Ectodermal cell (in vitro differentiated cells): ENCODE data around the gene U2AF1L4.

ENCODE experiments used
- H3K27ac ChIP-seq: 2 replicates; pipeline ENCODE4 v1.7.0; 2013; ENCODE audit warnings: mild to moderate bottlenecking, low read depth, low read length; ENCODE audit not compliant: insufficient read depth, poor library complexity, severe bottlenecking
- H3K27me3 ChIP-seq: 2 replicates; pipeline ENCODE4 v1.7.0; 2013; ENCODE audit warnings: mild to moderate bottlenecking, low read length; ENCODE audit not compliant: insufficient read depth, control insufficient read depth, poor library complexity, severe bottlenecking
- H3K36me3 ChIP-seq: one replicate; pipeline ENCODE4 v1.7.0; 2013; ENCODE audit warnings: low read length; ENCODE audit not compliant: control insufficient read depth, insufficient read depth
- H3K4me1 ChIP-seq: one replicate; pipeline ENCODE4 v1.7.0; 2013; ENCODE audit warnings: low read length; ENCODE audit not compliant: control insufficient read depth, insufficient read depth
- H3K4me3 ChIP-seq: 2 replicates; pipeline ENCODE4 v1.7.0; 2013; ENCODE audit warnings: low read depth, low read length, control low read depth; ENCODE audit not compliant: insufficient read depth
- H3K9me3 ChIP-seq: 2 replicates; pipeline ENCODE4 v1.7.0; 2013; ENCODE audit warnings: mild to moderate bottlenecking, low read length, moderate library complexity; ENCODE audit not compliant: control insufficient read depth
- WGBS, 2 experiments: methylation state at CpG; one replicate each; pipeline ENCODE4 v1.1.7; 2013; ENCODE audit warnings: missing lambda C conversion rate in 2 of 2; 5-methylcytosine and 5-hydroxymethylcytosine counted together

Gene U2AF1L4

DNA sequence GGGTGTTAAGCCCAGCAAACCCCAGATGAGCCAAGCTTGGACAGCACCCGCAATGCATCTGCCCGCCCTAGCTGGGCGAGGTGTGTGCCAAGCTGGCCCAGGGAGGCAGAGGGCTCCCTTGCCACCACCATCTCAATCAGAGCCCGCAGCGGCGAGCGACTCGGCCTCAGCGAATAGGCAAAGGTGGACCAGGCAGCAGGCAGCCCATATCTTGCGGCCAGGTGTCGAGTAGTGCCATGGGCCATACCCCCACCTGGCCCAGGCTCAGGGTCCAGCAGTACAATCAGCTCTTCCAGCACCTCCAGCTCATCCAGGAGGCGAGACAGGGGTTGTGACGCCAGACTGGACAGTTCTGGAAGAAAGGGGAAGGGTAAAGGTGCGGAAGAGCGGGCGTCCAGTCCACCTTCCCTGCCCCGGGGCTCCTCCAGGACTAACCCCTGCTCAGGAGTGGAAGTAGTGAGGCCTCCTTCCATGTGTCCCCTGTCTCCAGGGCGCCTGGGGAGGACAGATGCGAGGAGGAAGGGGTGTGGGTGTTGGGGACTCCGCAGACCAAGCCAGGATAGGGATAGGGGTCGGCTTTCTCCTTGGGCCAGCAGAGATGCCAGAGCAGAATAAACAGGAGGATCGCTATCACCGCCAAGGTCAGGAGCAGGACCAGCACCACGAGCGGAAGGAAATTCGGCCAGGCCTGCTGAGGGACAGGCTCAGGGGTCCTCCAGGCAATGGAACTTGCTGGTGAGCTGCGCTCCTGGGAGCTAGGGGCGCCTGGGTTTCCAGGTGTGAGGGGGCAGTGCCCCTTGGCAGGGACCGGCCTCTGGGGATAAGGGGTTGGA lies 5.7 kb downstream of the U2AF1L4 start:
- Histone ChIP-seq H3K36me3 (peaks cover 13% of the 10 kb centered on the region), H3K4me1 (peaks cover 16% of the 10 kb centered on the region), H3K27me3 (no peaks in the 10 kb centered on the region), H3K27ac (no peak overlapping the region), H3K4me3 (peak overlapping the region; percentile 77), H3K9me3 (no peaks in the 10 kb centered on the region)
- WGBS, 2 experiments: 86% methylated on average over 29 of the region's 29 CpGs

DNA sequence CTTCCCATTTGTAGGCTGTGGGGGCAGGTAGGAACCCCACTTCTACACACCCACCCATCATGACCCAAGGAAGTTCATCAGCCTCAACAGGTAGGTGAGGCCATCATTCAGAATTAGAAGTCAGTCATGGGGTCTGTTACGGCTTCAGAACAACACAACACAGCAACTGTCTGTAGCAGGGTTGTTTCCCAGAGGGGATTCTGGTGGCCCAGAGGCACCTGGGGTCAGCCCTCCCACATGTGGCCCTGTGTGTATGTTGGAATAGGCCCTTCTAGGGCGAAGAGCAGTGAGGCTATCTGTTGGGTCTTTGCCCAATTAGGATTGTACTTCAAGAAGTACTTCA lies 6.4 kb downstream of the U2AF1L4 start:
- Histone ChIP-seq H3K4me3 (no peak overlapping the region), H3K36me3 (peaks cover 19% of the 10 kb centered on the region), H3K27ac (no peak overlapping the region), H3K27me3 (no peaks in the 10 kb centered on the region), H3K9me3 (no peaks in the 10 kb centered on the region), H3K4me1 (peaks cover 10% of the 10 kb centered on the region)
- WGBS, 2 experiments: 93 to 95% methylated on average over 2 of the region's 2 CpGs

DNA sequence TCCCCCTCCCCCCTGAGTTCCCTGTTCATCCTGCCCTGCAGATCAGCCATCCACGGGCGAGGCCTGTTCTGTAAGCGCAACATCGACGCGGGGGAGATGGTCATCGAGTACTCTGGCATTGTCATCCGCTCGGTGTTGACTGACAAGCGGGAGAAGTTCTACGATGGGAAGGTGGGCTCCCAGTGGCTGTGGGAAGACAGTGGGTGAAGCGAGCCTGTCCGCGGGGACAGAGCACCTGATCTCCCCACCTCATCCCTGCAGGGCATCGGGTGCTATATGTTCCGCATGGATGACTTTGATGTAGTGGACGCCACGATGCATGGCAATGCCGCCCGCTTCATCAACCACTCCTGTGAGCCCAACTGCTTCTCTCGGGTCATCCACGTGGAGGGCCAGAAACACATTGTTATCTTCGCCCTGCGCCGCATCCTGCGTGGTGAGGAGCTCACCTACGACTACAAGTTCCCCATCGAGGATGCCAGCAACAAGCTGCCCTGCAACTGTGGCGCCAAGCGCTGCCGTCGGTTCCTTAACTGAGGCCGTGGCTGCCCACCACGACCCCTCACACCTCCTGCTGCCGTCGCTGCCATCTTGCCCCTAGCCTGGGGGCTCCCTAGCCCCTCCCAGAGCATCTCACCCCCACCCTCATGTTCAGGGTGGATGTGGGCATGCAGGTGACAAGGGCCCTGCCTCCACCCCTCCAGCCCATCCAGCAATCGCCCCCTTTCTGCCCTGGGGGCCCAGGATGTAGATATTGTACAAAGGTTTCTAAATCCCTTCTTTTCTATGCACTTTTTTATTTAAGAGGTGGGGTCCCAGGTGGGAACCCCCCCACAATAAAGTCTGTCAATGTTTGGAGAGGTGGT lies 7.0 kb downstream of the U2AF1L4 start:
- 96% methylated on average over 37 of the region's 37 CpGs for WGBS, 2 experiments
- no peak overlapping the region for H3K4me3 ChIP-seq
- peaks cover 20% of the 10 kb centered on the region for H3K36me3 ChIP-seq
- H3K27ac ChIP-seq: no peak overlapping the region
- no peaks in the 10 kb centered on the region for H3K27me3 ChIP-seq
- H3K4me1 ChIP-seq: peaks cover 9% of the 10 kb centered on the region
- no peaks in the 10 kb centered on the region for H3K9me3 ChIP-seq

DNA sequence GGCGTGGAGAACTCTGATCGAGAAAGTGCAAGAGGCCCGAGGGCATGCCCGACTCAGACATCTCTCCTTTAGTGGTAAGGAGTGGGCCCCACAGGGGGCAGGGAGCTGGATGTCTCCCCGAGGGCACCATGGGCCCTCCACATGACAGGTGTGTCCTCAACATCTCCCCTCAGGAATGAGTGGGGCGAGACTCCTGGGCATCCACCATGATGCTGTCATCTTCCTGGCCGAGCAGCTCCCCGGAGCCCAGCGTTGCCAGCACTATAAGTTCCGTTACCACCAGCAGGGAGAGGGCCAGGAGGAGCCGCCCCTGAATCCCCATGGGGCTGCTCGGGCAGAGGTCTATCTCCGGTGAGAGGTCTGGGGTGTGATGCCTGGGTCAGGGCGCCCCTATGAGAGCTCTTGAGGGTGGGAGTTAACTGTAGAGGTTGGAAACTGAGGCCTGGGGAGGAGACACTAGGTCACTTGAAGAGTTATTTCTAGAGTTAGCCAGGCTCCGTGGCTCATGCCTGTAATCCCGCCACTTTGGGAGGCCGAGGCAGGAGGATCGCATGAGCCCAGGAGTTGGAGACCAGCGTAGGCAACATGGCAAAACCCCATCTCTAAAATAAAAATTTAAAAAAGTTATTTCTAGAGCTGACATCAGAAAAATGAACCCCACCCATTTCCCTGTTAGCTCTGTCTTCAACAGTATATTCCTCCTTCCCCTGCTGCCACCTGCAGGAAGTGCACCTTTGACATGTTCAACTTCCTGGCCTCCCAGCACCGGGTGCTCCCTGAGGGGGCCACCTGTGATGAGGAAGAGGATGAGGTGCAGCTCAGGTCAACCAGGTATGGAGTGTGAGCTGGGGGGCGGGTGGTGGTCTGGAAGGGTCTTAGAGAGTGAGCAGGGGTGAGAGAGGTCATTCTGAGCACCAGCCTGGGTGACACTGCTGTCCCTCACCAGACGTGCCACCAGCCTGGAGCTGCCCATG lies 8.0 kb downstream of the U2AF1L4 start:
- Histone ChIP-seq H3K4me3 (no peak overlapping the region), H3K27ac (no peak overlapping the region), H3K36me3 (peaks cover 25% of the 10 kb centered on the region), H3K27me3 (no peaks in the 10 kb centered on the region), H3K4me1 (peaks cover 9% of the 10 kb centered on the region), H3K9me3 (no peaks in the 10 kb centered on the region)
- WGBS, 2 experiments: 93 to 94% methylated on average over 22 of the region's 22 CpGs

DNA sequence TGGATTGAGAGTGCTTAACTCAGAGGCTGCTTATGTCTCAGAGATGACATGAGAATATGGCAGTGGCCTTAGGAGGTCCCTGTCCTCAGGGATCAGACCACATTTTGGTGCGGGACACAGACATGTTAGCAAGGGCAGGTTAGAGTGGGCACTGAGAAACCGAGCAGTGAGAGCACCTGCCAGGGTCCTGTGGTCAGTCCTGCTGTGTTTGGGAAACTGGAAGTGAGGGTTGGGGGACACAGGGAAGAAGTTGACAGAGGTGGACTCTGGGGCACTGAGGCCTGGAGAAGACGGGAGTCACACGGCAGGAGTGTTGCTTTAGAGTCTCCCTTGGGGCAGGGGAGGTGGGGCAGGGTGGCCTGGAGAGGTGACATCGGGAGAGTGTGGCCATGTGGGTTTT lies 10.3 kb downstream of the U2AF1L4 start:
- H3K27ac ChIP-seq: no peak overlapping the region
- H3K27me3 ChIP-seq: no peaks in the 10 kb centered on the region
- H3K9me3 ChIP-seq: no peaks in the 10 kb centered on the region
- no peak overlapping the region for H3K4me3 ChIP-seq
- peaks cover under 1% of the 10 kb centered on the region for H3K4me1 ChIP-seq
- H3K36me3 ChIP-seq: peaks cover 36% of the 10 kb centered on the region
- WGBS, 2 experiments: 93 to 96% methylated on average over 5 of the region's 5 CpGs

DNA sequence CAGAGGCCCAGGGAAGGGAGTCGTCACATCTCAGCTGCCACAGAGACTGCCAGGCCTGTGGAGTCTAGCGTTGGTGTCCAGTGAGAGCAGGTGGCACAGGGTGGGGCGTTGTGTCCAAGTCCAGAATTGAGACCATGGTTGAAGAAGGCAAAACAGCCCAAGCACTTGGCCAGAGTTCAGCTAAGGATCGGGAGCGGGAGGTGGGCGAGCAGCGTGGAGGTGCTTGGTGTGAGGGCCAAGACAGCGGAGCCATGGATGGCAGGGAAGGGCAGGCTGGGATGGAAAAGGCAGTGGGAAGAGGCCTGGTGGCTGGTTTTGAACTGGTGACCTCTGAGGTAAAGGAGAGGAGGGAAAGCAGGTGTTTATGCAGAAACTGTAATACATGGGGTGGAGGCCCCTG lies 10.9 kb downstream of the U2AF1L4 start:
- peaks cover 40% of the 10 kb centered on the region for H3K36me3 ChIP-seq
- no peaks in the 10 kb centered on the region for H3K27me3 ChIP-seq

DNA sequence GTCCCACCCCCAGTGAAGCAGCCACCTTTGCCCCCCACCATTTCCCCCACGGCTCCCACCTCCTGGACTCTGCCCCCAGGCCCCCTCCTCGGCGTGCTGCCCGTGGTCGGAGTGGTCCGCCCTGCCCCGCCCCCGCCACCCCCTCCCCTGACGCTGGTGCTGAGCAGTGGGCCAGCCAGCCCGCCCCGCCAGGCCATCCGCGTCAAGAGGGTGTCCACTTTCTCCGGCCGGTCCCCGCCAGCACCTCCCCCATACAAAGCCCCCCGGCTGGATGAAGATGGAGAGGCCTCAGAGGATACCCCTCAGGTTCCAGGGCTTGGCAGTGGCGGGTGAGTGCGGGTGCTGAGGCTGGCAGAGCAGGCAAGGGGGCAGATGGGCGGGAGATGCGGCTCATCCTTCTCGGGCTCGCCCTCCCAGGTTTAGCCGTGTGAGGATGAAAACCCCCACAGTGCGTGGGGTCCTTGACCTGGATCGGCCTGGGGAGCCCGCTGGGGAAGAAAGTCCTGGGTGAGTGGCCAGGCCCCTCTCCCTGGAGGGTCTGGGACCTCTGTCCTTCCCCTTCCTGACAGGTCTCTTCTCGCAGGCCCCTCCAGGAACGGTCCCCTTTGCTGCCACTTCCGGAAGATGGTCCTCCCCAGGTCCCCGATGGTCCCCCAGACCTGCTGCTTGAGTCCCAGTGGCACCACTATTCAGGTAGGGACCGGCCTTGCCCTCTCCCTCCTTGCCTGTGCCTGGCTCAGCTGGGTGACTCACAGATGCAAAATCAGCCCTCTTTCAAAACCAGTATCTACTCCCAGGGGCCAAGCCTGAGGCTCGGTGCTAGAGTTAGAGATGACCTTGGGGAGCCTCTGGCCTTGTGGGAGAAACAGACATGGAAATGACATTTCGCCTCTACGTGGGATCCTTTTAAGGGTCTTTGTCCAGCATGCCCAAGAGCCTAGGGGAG lies 11.8 kb downstream of the U2AF1L4 start:
- H3K27ac ChIP-seq: no peak overlapping the region
- no peaks in the 10 kb centered on the region for H3K9me3 ChIP-seq
- no peak overlapping the region for H3K4me3 ChIP-seq
- 93 to 96% methylated on average over 35 of the region's 35 CpGs for WGBS, 2 experiments
- H3K36me3 ChIP-seq: peaks cover 48% of the 10 kb centered on the region
- no peaks in the 10 kb centered on the region for H3K4me1 ChIP-seq
- no peaks in the 10 kb centered on the region for H3K27me3 ChIP-seq

More for the DNA sequence above, 10.9 kb downstream of the U2AF1L4 start:
- WGBS, 2 experiments: 95 to 97% methylated on average over 8 of the region's 8 CpGs
- Histone ChIP-seq H3K27ac (no peak overlapping the region), H3K4me3 (no peak overlapping the region), H3K9me3 (no peaks in the 10 kb centered on the region), H3K4me1 (no peaks in the 10 kb centered on the region)

DNA sequence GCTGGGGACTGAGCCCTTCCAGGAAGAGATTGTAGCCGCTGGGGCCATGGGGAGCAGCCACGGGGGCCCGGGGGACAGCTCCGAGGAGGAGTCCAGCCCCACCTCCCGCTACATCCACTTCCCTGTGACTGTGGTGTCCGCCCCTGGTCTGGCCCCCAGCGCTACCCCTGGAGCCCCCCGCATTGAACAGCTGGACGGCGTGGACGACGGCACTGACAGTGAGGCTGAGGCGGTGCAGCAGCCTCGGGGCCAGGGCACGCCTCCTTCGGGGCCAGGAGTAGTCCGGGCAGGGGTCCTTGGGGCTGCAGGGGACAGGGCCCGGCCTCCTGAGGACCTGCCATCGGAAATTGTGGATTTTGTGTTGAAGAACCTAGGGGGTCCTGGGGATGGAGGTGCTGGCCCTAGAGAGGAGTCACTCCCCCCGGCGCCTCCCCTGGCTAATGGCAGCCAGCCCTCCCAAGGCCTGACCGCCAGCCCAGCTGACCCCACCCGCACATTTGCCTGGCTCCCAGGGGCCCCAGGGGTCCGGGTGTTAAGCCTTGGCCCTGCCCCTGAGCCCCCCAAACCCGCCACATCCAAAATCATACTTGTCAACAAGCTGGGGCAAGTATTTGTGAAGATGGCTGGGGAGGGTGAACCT lies 12.6 kb downstream of the U2AF1L4 start:
- Histone ChIP-seq H3K36me3 (peaks cover 52% of the 10 kb centered on the region), H3K4me1 (no peaks in the 10 kb centered on the region), H3K27ac (no peak overlapping the region), H3K9me3 (no peaks in the 10 kb centered on the region), H3K27me3 (no peaks in the 10 kb centered on the region), H3K4me3 (no peak overlapping the region)
- 95 to 96% methylated on average over 25 of the region's 25 CpGs for WGBS, 2 experiments
